HepG2 (cell line): ENCODE measurements around the gene OPA3. TPM values are rescaled to one million over a fixed set of nuclear protein-coding genes. Genes with fewer than 3 reads are reported as not detected.

Experiments used
- ATAC-seq: fragments of 200-7000 bp; cut with Tn5 transposase; 3 replicates; pipeline ENCODE4 v1.9.1; 2020; ENCODE audit warnings: mild to moderate bottlenecking, moderate library complexity
- BruUV-seq: library from RNA; stranded (reverse); fragments of 400-500 nt; replicated peaks from 2 replicates; lab custom pipeline; 2021; lab: Mats Ljungman, UMichigan
- CTCF ChIA-PET: fragments of 300-600 bp; formaldehyde crosslinking; extraction: SDS; loops from one replicate; lab custom pipeline; 2021; ENCODE audit warnings: low total read pairs, inconsistent platforms, low intra/inter-chr PET ratio; lab: Yijun Ruan, JAX
- POLR2A ChIA-PET: fragments of 350-600 bp; sonication (Branson Sonifier 250); formaldehyde crosslinking; loops from one replicate; lab custom pipeline; 2020; ENCODE audit warnings: antibody characterized with exemption, inconsistent platforms; lab: Yijun Ruan, JAX
- DNase-seq: peaks from one replicate; pipeline ENCODE4 v3.0.0-alpha.2; 2015; ENCODE audit warnings: low spot score
- FAIRE-seq: peaks from 3 replicates; lab custom pipeline; 2011; peaks lifted over from hg19 to GRCh38; lab: Jason Lieb, UNC
- H2AFZ ChIP-seq: one replicate; pipeline ENCODE4 v1.6.1; 2011; ENCODE audit warnings: low read length, inconsistent platforms
- H3K27ac ChIP-seq: fragments of 300-600 bp; 3 replicates; pipeline ENCODE4 v1.8.0; 2011; ENCODE audit warnings: mixed run types, mild to moderate bottlenecking, mixed read lengths, low read length, inconsistent platforms; ENCODE audit not compliant: insufficient read depth; ENCODE audit errors: extremely low read length
- H3K27me3 ChIP-seq, 2 experiments: fragments of 200-600 bp in 1 of 2; 2 replicates in 1 of 2; 3 replicates in 1 of 2; pipeline versions ENCODE4 v1.6.0 to v1.8.0; 2011; ENCODE audit warnings: low read length in 2 of 2, mild to moderate bottlenecking in 2 of 2, moderate library complexity in 2 of 2, inconsistent platforms in 1 of 2; ENCODE audit not compliant: insufficient read depth in 2 of 2, control insufficient read depth in 1 of 2
- H3K36me3 ChIP-seq, 2 experiments: fragments of 200-600 bp in 1 of 2; replicated peaks in 1 of 2; 2 replicates in 1 of 2; 3 replicates in 1 of 2; pipeline versions ENCODE4 v1.5.1 to v1.8.0; 2011; ENCODE audit warnings: low read length in 2 of 2, inconsistent platforms in 1 of 2; ENCODE audit not compliant: insufficient read depth in 2 of 2, control insufficient read depth in 1 of 2
- H3K4me1 ChIP-seq: 2 replicates; pipeline ENCODE4 v1.5.1; 2012; ENCODE audit warnings: low read length, inconsistent platforms; ENCODE audit not compliant: insufficient read depth
- H3K4me2 ChIP-seq: 2 replicates; pipeline ENCODE4 v1.6.0; 2011; ENCODE audit warnings: low read depth, low read length, inconsistent platforms
- H3K4me3 ChIP-seq, 3 experiments: fragments of 200-600 bp in 1 of 3; sonication (generic), shearing (Covaris generic) in 1 of 3; replicated peaks in 1 of 3; 2 replicates each; pipeline ENCODE4 v1.5.1; 2011 to 2016; ENCODE audit warnings: low read length in 3 of 3, inconsistent platforms in 2 of 3, low read depth in 2 of 3, mild to moderate bottlenecking in 2 of 3, control low read depth in 1 of 3, mixed read lengths in 1 of 3; ENCODE audit not compliant: insufficient read depth in 1 of 3
- H3K79me2 ChIP-seq: one replicate; pipeline ENCODE4 v1.6.1; 2011; ENCODE audit warnings: low read length, inconsistent platforms; ENCODE audit not compliant: insufficient read depth
- H3K9ac ChIP-seq: 2 replicates; pipeline ENCODE4 v1.6.0; 2011; ENCODE audit warnings: mild to moderate bottlenecking, low read depth, low read length, inconsistent platforms; ENCODE audit not compliant: insufficient read depth
- H3K9me3 ChIP-seq: 2 replicates; pipeline ENCODE4 v1.5.1; 2012; ENCODE audit warnings: mild to moderate bottlenecking, low read length
- H4K20me1 ChIP-seq: 2 replicates; pipeline ENCODE4 v1.6.0; 2011; ENCODE audit warnings: inconsistent platforms, mild to moderate bottlenecking, low read length, moderate library complexity; ENCODE audit not compliant: insufficient read depth
- BATF2 ChIP-seq: sonication (generic); formaldehyde crosslinking; IDR thresholded peaks from 2 replicates; pipeline ENCODE4 v1.8.0; 2022; ENCODE audit warnings: mild to moderate bottlenecking, missing genetic modification reagents, moderate library complexity
- FOXO1 ChIP-seq: sonication (generic); formaldehyde crosslinking; IDR thresholded peaks from 2 replicates; pipeline ENCODE4 v1.4.0; 2020; ENCODE audit warnings: missing genetic modification reagents
- FOXO4 ChIP-seq: sonication (generic); formaldehyde crosslinking; conservative IDR thresholded peaks from 2 replicates; pipeline ENCODE4 v1.8.1; 2023; ENCODE audit warnings: missing genetic modification reagents
- HINFP ChIP-seq: sonication (generic); formaldehyde crosslinking; IDR thresholded peaks from 2 replicates; pipeline ENCODE4 v1.4.0; 2020; ENCODE audit warnings: low read depth, mild to moderate bottlenecking, missing genetic modification reagents
- MIXL1 ChIP-seq: IDR thresholded peaks from 2 replicates; pipeline ENCODE4 v1.6.1; 2016
- RBM39 ChIP-seq: fragments of 200-400 bp; formaldehyde crosslinking; IDR thresholded peaks from one replicate; pipeline ENCODE4 v1.6.1; 2018; ENCODE audit warnings: antibody characterized with exemption, mild to moderate bottlenecking, low read depth, low read length; ENCODE audit not compliant: poor library complexity, severe bottlenecking
- SP5 ChIP-seq: IDR thresholded peaks from 2 replicates; pipeline ENCODE4 v1.6.1; 2016; ENCODE audit warnings: low read depth, borderline replicate concordance
- ZFP41 ChIP-seq: sonication (generic); formaldehyde crosslinking; IDR thresholded peaks from 2 replicates; pipeline ENCODE4 v1.4.0; 2020; ENCODE audit warnings: mild to moderate bottlenecking, missing genetic modification reagents, borderline replicate concordance
- ZNF430 ChIP-seq: sonication (generic); formaldehyde crosslinking; IDR thresholded peaks from 2 replicates; pipeline ENCODE4 v1.9.0; 2021; ENCODE audit warnings: mild to moderate bottlenecking, missing genetic modification reagents
- ZNF503 ChIP-seq: sonication (generic); formaldehyde crosslinking; IDR thresholded peaks from 2 replicates; pipeline ENCODE4 v1.4.0; 2020; ENCODE audit warnings: missing genetic modification reagents
- ZSCAN9 ChIP-seq: IDR thresholded peaks from 2 replicates; pipeline ENCODE4 v1.6.1; 2016; ENCODE audit warnings: borderline replicate concordance
- WGBS: methylation state at CpG from one replicate; pipeline ENCODE4 v1.1.6; 2017; ENCODE audit warnings: low lambda C conversion rate; 5-methylcytosine and 5-hydroxymethylcytosine counted together
- in situ Hi-C: cut with HindIII; loops from 2 replicates; pipeline ENCODE4 v1.10.0; 2017; ENCODE audit warnings: low pct_unique_long_range_greater_than_20kb; ENCODE audit not compliant: extremely low pct_ligation_motif_present
- intact Hi-C: fragments of 100-400 bp; cut with micrococcal nuclease; formaldehyde crosslinking; loops from one replicate; pipeline ENCODE4 v1.10.0; 2022; ENCODE audit not compliant: unreplicated experiment
- polyA plus RNA-seq, 8 experiments: library from polyadenylated mRNA; depleted of rRNA in 3 of 8; stranded (reverse) in 7 of 8; unstranded in 1 of 8; fragments of >200 nt; fragmentation: Illumina TruSeq in 4 of 8; extraction: Trizol in 4 of 8; gene quantifications; 2 replicates each; pipeline versions ENCODE4 v1.2.1 to v1.2.3, GENCODE V29; 2011 to 2016; ENCODE audit warnings: low read depth in 4 of 8, missing spikeins in 1 of 8, mixed read lengths in 1 of 8; ENCODE audit not compliant: insufficient read depth in 1 of 8
- total RNA-seq, 5 experiments: library from RNA; depleted of rRNA; stranded (reverse); fragments of >200 nt; fragmentation: Illumina TruSeq; extraction: Trizol; gene quantifications; 2 replicates each; pipeline ENCODE4 v1.2.3, GENCODE V29; 2016; ENCODE audit warnings: low read depth in 1 of 5

Gene OPA3
- total and polyA plus RNA-seq, 2 of the 13 experiments (the other 11 are each of a cell fraction or from before 2014, with no cell fraction given): 8.3 to 17.7 TPM

- TF ChIP-seq ZNF503 (0 out of 2 replicates have a peak, but pooled peaks have one; percentile 10), ZNF430 (CRISPR knock-in tag) (peak; percentile 21; the same call in 1 of the 2 replicates), SP5 (CRISPR knock-in tag) (0 out of 2 replicates have a peak, but pooled peaks have one; percentile 34), ZFP41 (CRISPR knock-in tag) (no peak)
These were observed 76.2 kb downstream of the OPA3 start (continued) for GRCh38 chr19:45508417-45508860.

GRCh38 chr19:45507872-45508416 lies 76.7 kb downstream of the OPA3 start:
- intact Hi-C loops: no loop called here
- POLR2A ChIA-PET: interaction anchor here (0.6 to 1.6 kb wide), 5 partner anchors 8 to 131 kb away, joined by 3 to 7 read pairs (median 3); partner anchors contain the start of gene EML2
- TF ChIP-seq BATF2 (CRISPR knock-in tag) (no peak), HINFP (CRISPR knock-in tag) (no peak), FOXO1 (CRISPR knock-in tag) (no peak), FOXO4 (no peak), MIXL1 (CRISPR knock-in tag) (no peak), ZSCAN9 (CRISPR knock-in tag) (no peak), RBM39 (peak; percentile 10)

More at GRCh38 chr19:45507872-45508416, 76.7 kb downstream of the OPA3 start:
- Histone ChIP-seq H3K79me2 (peaks cover 47% of the 10 kb centered on the region), H3K36me3 (peaks cover 4 to 6% of the 10 kb centered on the region in 2 experiments; a peak in 1 of 5 replicates), H3K27me3 (no peaks in the 10 kb centered on the region; a peak in 1 of 5 replicates), H2AFZ (no peak overlapping the region), H3K9ac (peak overlapping the region; percentile 94), H3K27ac (peak overlapping the region; percentile 77), H4K20me1 (0 out of 2 replicates have a peak, but pooled peaks cover 5% of the 10 kb centered on the region), H3K4me3 (peak overlapping the region; percentile 92 to 100 (median 96)), H3K4me1 (peaks cover 53% of the 10 kb centered on the region), H3K9me3 (no peaks in the 10 kb centered on the region), H3K4me2 (peak overlapping the region; percentile 99)
- in situ Hi-C loops: no loop called here
- DNase-seq: no peak
- 0% methylated on average over 7 of the region's 22 CpGs for WGBS
- CTCF ChIA-PET: no interaction called here
- ATAC-seq: no peak
- TSS peak; percentile 53 for BruUV-seq
- no peak for FAIRE-seq
